Measurements from ENCODE around the gene FGA. TPM values are rescaled to one million over a fixed set of nuclear protein-coding genes. Genes with fewer than 3 reads are reported as not detected.

FGA gene
- total RNA-seq, 2 experiments from 2014 or later: not detected

GRCh38 chr4:154565704-154566103 lies 24.8 kb downstream of the FGA start:
- DNase-seq: no peak
- Mint-ChIP-seq H3K27me3 (peaks cover 7% of the 10 kb centered on the region), H3K9me3 (no peaks in the 10 kb centered on the region), H3K36me3 (ENCODE audit: low read depth) (no peaks in the 10 kb centered on the region), H3K4me3 (no peak overlapping the region), H3K27ac (no peak overlapping the region), H3K4me1 (no peaks in the 10 kb centered on the region)
- ChIA-PET POLR2A (no interaction called here), CTCF (no interaction called here)

GRCh38 chr4:154564311-154564710 lies 26.2 kb downstream of the FGA start:
- H3K4me3 Mint-ChIP-seq: no peak overlapping the region
- H3K27me3 Mint-ChIP-seq: peaks cover 7% of the 10 kb centered on the region
- no peaks in the 10 kb centered on the region for H3K4me1 Mint-ChIP-seq
- DNase-seq: no peak
- no peak overlapping the region for H3K27ac Mint-ChIP-seq
- H3K9me3 Mint-ChIP-seq: no peaks in the 10 kb centered on the region
- CTCF ChIA-PET: interaction anchor here (0.8 to 1.7 kb wide), 2 partner anchors 9 to 12 kb away, joined by 3 to 4 read pairs; no protein-coding TSS in a partner anchor
- POLR2A ChIA-PET: no interaction called here
- no peaks in the 10 kb centered on the region for H3K36me3 Mint-ChIP-seq (ENCODE audit: low read depth)

GRCh38 chr4:154562697-154563254 lies 27.8 kb downstream of the FGA start, which contains the start of gene FGB:
FGB (plus strand) TSS chr4:154563011; CDS start chr4:154563019, 8 bp downstream.
- ChIA-PET CTCF (interaction anchor here (1.4 to 3.2 kb wide), 3 partner anchors 11 to 63 kb away, joined by 3 to 22 read pairs (median 4); no protein-coding TSS in a partner anchor), POLR2A (no interaction called here)
- H3K4me1 Mint-ChIP-seq: no peaks in the 10 kb centered on the region
- no peaks in the 10 kb centered on the region for H3K9me3 Mint-ChIP-seq
- no peaks in the 10 kb centered on the region for H3K36me3 Mint-ChIP-seq (ENCODE audit: low read depth)
- H3K4me3 Mint-ChIP-seq: no peak within 1 kb of the TSS
- no peak within 1 kb of the TSS for H3K27ac Mint-ChIP-seq
- H3K27me3 Mint-ChIP-seq: peaks cover 7% of the 10 kb centered on the region
- DNase-seq: no peak

DNA sequence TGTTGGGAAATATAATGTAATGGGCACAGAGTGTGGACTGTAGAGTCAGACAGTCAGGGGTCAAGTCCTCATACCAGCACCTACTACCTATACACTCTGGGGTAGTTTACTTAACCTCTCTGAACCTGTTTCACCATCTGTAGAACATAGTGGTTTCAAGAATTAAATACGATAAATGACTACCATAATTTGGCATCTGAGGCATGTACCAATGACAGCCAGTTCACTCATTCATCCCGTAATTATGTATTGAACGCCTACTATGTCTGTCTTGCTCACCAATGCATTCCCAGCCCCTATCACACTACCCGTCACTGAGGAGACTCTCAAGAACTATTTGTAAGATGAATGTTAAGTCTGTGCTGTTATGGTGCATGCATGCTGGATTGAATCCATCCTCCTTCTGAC lies 29.7 kb downstream of the FGA start:
- H3K36me3 Mint-ChIP-seq (ENCODE audit: low read depth): no peaks in the 10 kb centered on the region
- H3K9me3 Mint-ChIP-seq: no peaks in the 10 kb centered on the region
- H3K27me3 Mint-ChIP-seq: peaks cover 7% of the 10 kb centered on the region
- POLR2A ChIA-PET: no interaction called here
- CTCF ChIA-PET: interaction anchor here (3.2 kb wide), 2 partner anchors 11 to 58 kb away, joined by 21 to 22 read pairs; partner anchors contain the start of gene PLRG1
- H3K4me3 Mint-ChIP-seq: no peak overlapping the region
- H3K4me1 Mint-ChIP-seq: no peaks in the 10 kb centered on the region
- H3K27ac Mint-ChIP-seq: no peak overlapping the region
- no peak for DNase-seq

DNA sequence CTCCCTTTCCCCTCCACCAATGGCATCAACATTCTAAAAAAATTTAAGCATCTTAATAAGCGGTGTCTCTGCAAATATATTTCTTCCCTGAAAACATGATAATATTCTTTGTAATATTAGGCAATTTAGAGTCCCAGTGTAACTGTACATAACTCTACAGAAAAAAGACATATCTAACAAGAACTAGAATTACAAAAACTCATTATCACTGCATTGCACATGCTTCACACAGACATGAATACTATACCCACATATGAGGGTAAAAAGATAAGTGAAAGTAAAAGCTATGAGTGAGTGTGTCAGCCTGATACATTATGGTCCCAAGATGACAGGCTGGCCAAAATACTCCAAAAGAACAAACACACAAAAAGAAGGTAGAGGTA lies 30.1 kb downstream of the FGA start:
- ChIA-PET CTCF (interaction anchor here (2.6 to 3.2 kb wide), 3 partner anchors 11 to 64 kb away, joined by 18 to 22 read pairs (median 21); partner anchors contain the start of gene PLRG1), POLR2A (no interaction called here)
- no peak overlapping the region for H3K27ac Mint-ChIP-seq
- no peak for DNase-seq
- H3K36me3 Mint-ChIP-seq (ENCODE audit: low read depth): no peaks in the 10 kb centered on the region
- peaks cover 7% of the 10 kb centered on the region for H3K27me3 Mint-ChIP-seq
- H3K4me3 Mint-ChIP-seq: no peak overlapping the region
- H3K4me1 Mint-ChIP-seq: no peaks in the 10 kb centered on the region
- H3K9me3 Mint-ChIP-seq: no peaks in the 10 kb centered on the region

GRCh38 chr4:154559494-154560418 lies 30.8 kb downstream of the FGA start:
- H3K4me1 Mint-ChIP-seq: no peaks in the 10 kb centered on the region
- POLR2A ChIA-PET: interaction anchor here (1.0 to 1.2 kb wide), 2 partner anchors 9 to 57 kb away, joined by 3 to 5 read pairs; partner anchors contain the start of gene PLRG1
- no peaks in the 10 kb centered on the region for H3K9me3 Mint-ChIP-seq
- H3K27ac Mint-ChIP-seq: no peak overlapping the region
- H3K27me3 Mint-ChIP-seq: peaks cover 7% of the 10 kb centered on the region
- no peak overlapping the region for H3K4me3 Mint-ChIP-seq
- CTCF ChIA-PET: interaction anchor here (0.7 to 3.2 kb wide), 16 partner anchors 9 to 799 kb away, joined by 3 to 42 read pairs (median 4); partner anchors contain the start of gene PLRG1
- no peaks in the 10 kb centered on the region for H3K36me3 Mint-ChIP-seq (ENCODE audit: low read depth)
- DNase-seq: no peak

- ChIA-PET CTCF (interaction anchor here (0.7 to 3.2 kb wide), 15 partner anchors 10 to 800 kb away, joined by 3 to 42 read pairs (median 3); partner anchors contain the start of gene PLRG1), POLR2A (interaction anchor here (1.0 to 1.5 kb wide), 3 partner anchors 9 to 64 kb away, joined by 3 to 5 read pairs (median 4); partner anchors contain the start of gene PLRG1)
- Mint-ChIP-seq H3K4me1 (no peaks in the 10 kb centered on the region), H3K9me3 (no peaks in the 10 kb centered on the region), H3K4me3 (no peak overlapping the region), H3K27ac (no peak overlapping the region), H3K27me3 (peaks cover 7% of the 10 kb centered on the region), H3K36me3 (ENCODE audit: low read depth) (no peaks in the 10 kb centered on the region)
- no peak for DNase-seq
Observed at GRCh38 chr4:154559141-154559493, 31.4 kb downstream of the FGA start.

DNA sequence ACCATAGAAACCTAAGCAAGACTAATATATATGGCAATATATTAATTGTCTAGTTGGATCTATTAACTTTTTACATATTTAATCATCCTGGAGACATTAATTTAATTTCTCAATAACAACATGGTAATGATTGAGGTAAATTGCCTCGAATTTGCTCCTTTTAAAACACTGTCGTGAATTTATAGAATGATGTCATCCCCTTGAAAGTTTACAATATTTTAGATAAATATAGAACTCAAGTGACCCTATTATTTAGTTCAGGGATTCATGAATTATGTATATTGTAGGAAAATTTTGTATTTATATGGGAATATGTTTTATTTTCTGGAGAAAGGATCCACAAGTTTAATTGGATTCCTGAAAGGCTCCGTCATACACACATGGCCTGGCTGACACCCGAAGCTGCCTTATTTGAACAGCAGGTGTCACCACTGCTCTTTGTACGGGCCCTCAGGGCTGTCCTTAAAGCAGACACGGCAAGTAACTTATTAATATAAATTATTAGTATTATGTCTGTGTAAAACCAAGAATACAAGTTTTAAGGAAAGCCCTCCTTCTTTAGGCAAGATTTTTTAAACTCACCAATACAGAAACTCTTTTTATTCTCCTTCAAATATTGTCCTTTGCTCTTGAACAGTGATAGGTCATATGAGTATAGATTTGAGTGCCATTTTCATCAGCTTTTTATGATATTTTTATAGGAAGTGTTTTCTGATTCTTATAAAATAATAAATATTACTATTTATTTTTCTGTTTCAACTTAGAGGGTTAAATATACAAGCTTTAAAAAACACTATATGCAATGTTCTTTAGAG lies 38.5 kb downstream of the FGA start:
- Mint-ChIP-seq H3K27ac (no peak overlapping the region), H3K4me3 (no peak overlapping the region), H3K4me1 (peaks cover 27% of the 10 kb centered on the region), H3K27me3 (no peaks in the 10 kb centered on the region), H3K9me3 (no peaks in the 10 kb centered on the region), H3K36me3 (ENCODE audit: low read depth) (peaks cover 10% of the 10 kb centered on the region)
- ChIA-PET CTCF (interaction anchor here (0.6 to 6.7 kb wide), 13 partner anchors 11 to 827 kb away, joined by 3 to 107 read pairs (median 3); partner anchors contain the start of genes FGB and MAP9), POLR2A (no interaction called here)
- DNase-seq: peak; percentile 76

- Mint-ChIP-seq H3K4me3 (peak within 1 kb of the TSS; percentile 96), H3K9me3 (no peaks in the 10 kb centered on the region), H3K4me1 (peaks cover 27% of the 10 kb centered on the region), H3K27ac (peak within 1 kb of the TSS; percentile 93), H3K36me3 (ENCODE audit: low read depth) (peaks cover 18% of the 10 kb centered on the region), H3K27me3 (no peaks in the 10 kb centered on the region)
- CTCF ChIA-PET: interaction anchor here (0.6 to 6.7 kb wide), 13 partner anchors 9 to 1403 kb away, joined by 3 to 107 read pairs (median 6); partner anchors contain the start of genes CTSO, FGG and MAP9
- peak; percentile 97 for DNase-seq
- POLR2A ChIA-PET: interaction anchor here (0.8 to 2.5 kb wide), 11 partner anchors 9 to 1403 kb away, joined by 3 to 9 read pairs (median 4); partner anchors contain the start of genes CTSO and FGG
Observed at GRCh38 chr4:154549894-154550790, 40.4 kb downstream of the FGA start, which contains the start of gene PLRG1. PLRG1 (minus strand) TSS chr4:154550400; CDS start chr4:154550308, 92 bp downstream.

GRCh38 chr4:154545689-154546088 lies 44.9 kb downstream of the FGA start:
- CTCF ChIA-PET: no interaction called here
- no peak for DNase-seq
- POLR2A ChIA-PET: no interaction called here
- Mint-ChIP-seq H3K4me1 (peaks cover 19% of the 10 kb centered on the region), H3K4me3 (no peak overlapping the region), H3K36me3 (ENCODE audit: low read depth) (peaks cover 47% of the 10 kb centered on the region), H3K9me3 (no peaks in the 10 kb centered on the region), H3K27ac (no peak overlapping the region), H3K27me3 (no peaks in the 10 kb centered on the region)

GRCh38 chr4:154542271-154542879 lies 48.2 kb downstream of the FGA start:
- ChIA-PET POLR2A (no interaction called here), CTCF (no interaction called here)
- Mint-ChIP-seq H3K9me3 (no peaks in the 10 kb centered on the region), H3K4me1 (no peaks in the 10 kb centered on the region), H3K27me3 (no peaks in the 10 kb centered on the region), H3K4me3 (no peak overlapping the region), H3K27ac (no peak overlapping the region), H3K36me3 (ENCODE audit: low read depth) (peaks cover 59% of the 10 kb centered on the region)
- DNase-seq: no peak
